Effector memory CD8-positive, alpha-beta T cell (primary cell): ENCODE results near the gene KIR3DL3.
"Not testable (repeated sequence)": the region's sequence is repeated elsewhere in the genome, so short reads cannot be mapped to it uniquely, and the experiment has no call there.

Experiments used
- ATAC-seq: fragments of 150-1000 bp; cut with Tn5 transposase; replicated peaks from 2 replicates; pipeline ENCODE4 v1.10.0; 2021; ENCODE audit warnings: mild to moderate bottlenecking, moderate library complexity
- DNase-seq, 3 experiments: peaks; one replicate each; pipeline ENCODE4 v3.0.0; 2021
- H3K27ac Mint-ChIP-seq, 2 donors: one replicate each; pipeline ENCODE4 v1.8.0; 2022; ENCODE audit warnings: mild to moderate bottlenecking in 2 of 2, mixed read lengths in 2 of 2, moderate library complexity in 2 of 2
- H3K27me3 Mint-ChIP-seq, 2 donors: one replicate each; pipeline ENCODE4 v1.8.0; 2022; ENCODE audit warnings: mixed read lengths in 2 of 2
- H3K36me3 Mint-ChIP-seq: one replicate; pipeline ENCODE4 v1.8.0; 2022; ENCODE audit warnings: mild to moderate bottlenecking, moderate library complexity, mixed read lengths; ENCODE audit not compliant: insufficient read depth
- H3K4me1 Mint-ChIP-seq, 2 donors: one replicate each; pipeline ENCODE4 v1.8.0; 2022; ENCODE audit warnings: low read depth in 2 of 2, mixed read lengths in 2 of 2
- H3K4me3 Mint-ChIP-seq, 2 donors: one replicate each; pipeline ENCODE4 v1.8.0; 2022; ENCODE audit warnings: mild to moderate bottlenecking in 2 of 2, mixed read lengths in 2 of 2, moderate library complexity in 2 of 2
- H3K9me3 Mint-ChIP-seq, 2 donors: one replicate each; pipeline ENCODE4 v1.8.0; 2022; ENCODE audit warnings: mixed read lengths in 2 of 2

KIR3DL3 gene

GRCh38 chr19:54707962-54708361 lies 16.3 kb upstream of the KIR3DL3 start:
- H3K4me3 Mint-ChIP-seq, result peak overlapping the region; percentile 22 to 55
- DNase-seq, result peak in 2 of 3 experiments; percentile 5 to 8
- H3K9me3 Mint-ChIP-seq, result no peaks in the 10 kb centered on the region
- no peak overlapping the region for H3K27ac Mint-ChIP-seq
- ATAC-seq, result peak; percentile 71
- peaks cover 25 to 28% of the 10 kb centered on the region in 2 donors for H3K4me1 Mint-ChIP-seq
- H3K27me3 Mint-ChIP-seq, result peaks cover 3 to 36% of the 10 kb centered on the region in 2 donors
- H3K36me3 Mint-ChIP-seq, result no peaks in the 10 kb centered on the region

DNA sequence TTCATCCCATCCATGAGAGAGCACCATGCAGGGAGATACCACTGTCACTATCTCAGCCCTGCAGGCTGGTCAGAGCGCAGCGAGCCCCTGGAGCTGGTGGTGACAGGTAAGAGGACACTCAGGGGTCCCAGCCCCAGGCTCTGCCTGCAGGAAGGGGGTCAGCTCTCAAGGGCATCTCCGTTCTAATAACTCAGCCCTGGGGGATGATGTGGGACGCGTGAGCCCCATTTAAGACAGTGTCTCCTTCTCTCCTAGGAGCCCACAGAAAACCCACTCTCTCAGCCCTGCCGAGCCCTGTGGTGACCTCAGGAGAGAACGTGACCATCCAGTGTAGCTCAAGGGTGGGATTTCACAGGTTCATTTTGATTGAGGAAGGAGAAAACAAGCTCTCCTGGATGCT lies 15.5 kb upstream of the KIR3DL3 start:
- DNase-seq (no peak), ATAC-seq (no peak)
- no peaks in the 10 kb centered on the region for H3K36me3 Mint-ChIP-seq
- peaks cover 25 to 26% of the 10 kb centered on the region in 2 donors for H3K4me1 Mint-ChIP-seq
- no peaks in the 10 kb centered on the region for H3K9me3 Mint-ChIP-seq
- peaks cover 10 to 44% of the 10 kb centered on the region in 2 donors for H3K27me3 Mint-ChIP-seq
- peak overlapping the region; percentile 25 to 27 for H3K4me3 Mint-ChIP-seq
- peak overlapping the region in 1 of 2 donors; percentile 55 for H3K27ac Mint-ChIP-seq

GRCh38 chr19:54709212-54709948 lies 14.9 kb upstream of the KIR3DL3 start:
- no peaks in the 10 kb centered on the region for H3K9me3 Mint-ChIP-seq
- H3K4me3 Mint-ChIP-seq, result peak overlapping the region; percentile 25 to 27
- no peak for DNase-seq
- H3K4me1 Mint-ChIP-seq, result peaks cover 25 to 26% of the 10 kb centered on the region in 2 donors
- ATAC-seq, result no peak
- H3K36me3 Mint-ChIP-seq, result no peaks in the 10 kb centered on the region
- H3K27ac Mint-ChIP-seq, result peak overlapping the region in 1 of 2 donors; percentile 55
- H3K27me3 Mint-ChIP-seq, result peaks cover 10 to 44% of the 10 kb centered on the region in 2 donors

GRCh38 chr19:54709956-54710355 lies 14.3 kb upstream of the KIR3DL3 start:
- H3K4me3 Mint-ChIP-seq, H3K36me3 Mint-ChIP-seq, DNase-seq, ATAC-seq, H3K9me3 Mint-ChIP-seq, H3K27ac Mint-ChIP-seq: not testable (repeated sequence)
- peaks cover 25 to 26% of the 10 kb centered on the region in 2 donors for H3K4me1 Mint-ChIP-seq
- H3K27me3 Mint-ChIP-seq, result peaks cover 10 to 38% of the 10 kb centered on the region in 2 donors

- Mint-ChIP-seq H3K4me3 (no peak overlapping the region), H3K27ac (no peak overlapping the region)
- no peak for ATAC-seq
Measured at GRCh38 chr19:54724644-54725043, 402 bp downstream of the KIR3DL3 start.

DNA sequence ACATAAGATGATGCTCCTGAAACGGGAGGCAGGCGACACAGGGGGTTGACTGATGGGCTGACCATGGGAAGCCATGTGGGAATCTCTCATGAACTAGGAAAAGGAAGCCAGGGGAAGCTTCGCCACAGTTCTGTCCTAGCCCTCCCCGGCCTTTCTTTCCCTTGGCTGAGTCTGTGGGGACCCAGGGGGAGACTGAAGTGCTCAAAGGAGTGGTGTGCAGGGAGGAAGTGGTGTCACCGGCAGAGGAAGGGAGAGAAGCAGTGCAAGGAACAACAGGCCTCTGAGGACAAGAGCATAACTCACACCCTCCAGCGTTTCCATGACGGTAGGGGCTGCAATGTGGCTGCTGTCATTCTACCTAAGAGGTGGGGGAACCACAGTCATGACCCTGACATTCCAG lies 1.1 kb downstream of the KIR3DL3 start:
- Mint-ChIP-seq H3K4me3 (no peak overlapping the region), H3K4me1 (no peaks in the 10 kb centered on the region), H3K27ac (no peak overlapping the region), H3K36me3 (no peaks in the 10 kb centered on the region), H3K27me3 (peaks cover 22% of the 10 kb centered on the region in 2 donors), H3K9me3 (peaks cover 7% of the 10 kb centered on the region in 2 donors)
- ATAC-seq (no peak), DNase-seq (no peak)

More at GRCh38 chr19:54724644-54725043, 402 bp downstream of the KIR3DL3 start:
- no peaks in the 10 kb centered on the region for H3K4me1 Mint-ChIP-seq
- peaks cover 22% of the 10 kb centered on the region in 2 donors for H3K27me3 Mint-ChIP-seq
- H3K36me3 Mint-ChIP-seq, result no peaks in the 10 kb centered on the region
- DNase-seq, result no peak
- peaks cover 7% of the 10 kb centered on the region in 2 donors for H3K9me3 Mint-ChIP-seq

DNA sequence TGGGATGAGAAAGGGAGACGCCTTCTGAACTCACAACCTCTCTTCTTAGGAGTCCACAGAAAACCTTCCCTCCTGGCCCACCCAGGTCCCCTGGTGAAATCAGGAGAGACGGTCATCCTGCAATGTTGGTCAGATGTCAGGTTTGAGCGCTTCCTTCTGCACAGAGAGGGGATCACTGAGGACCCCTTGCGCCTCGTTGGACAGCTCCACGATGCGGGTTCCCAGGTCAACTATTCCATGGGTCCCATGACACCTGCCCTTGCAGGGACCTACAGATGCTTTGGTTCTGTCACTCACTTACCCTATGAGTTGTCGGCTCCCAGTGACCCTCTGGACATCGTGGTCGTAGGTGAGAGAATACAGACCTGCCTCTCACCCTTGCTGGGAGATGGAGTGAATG lies 3.3 kb downstream of the KIR3DL3 start:
- ATAC-seq (no peak), DNase-seq (no peak)
- Mint-ChIP-seq H3K27me3 (peaks cover 35 to 36% of the 10 kb centered on the region in 2 donors), H3K4me1 (no peaks in the 10 kb centered on the region), H3K27ac (no peak overlapping the region), H3K36me3 (no peaks in the 10 kb centered on the region), H3K9me3 (peaks cover 4 to 7% of the 10 kb centered on the region in 2 donors), H3K4me3 (no peak overlapping the region)

GRCh38 chr19:54728167-54728566 lies 3.9 kb downstream of the KIR3DL3 start:
- Mint-ChIP-seq H3K27me3 (peaks cover 39 to 40% of the 10 kb centered on the region in 2 donors), H3K9me3 (peaks cover 4 to 7% of the 10 kb centered on the region in 2 donors), H3K4me1 (no peaks in the 10 kb centered on the region), H3K36me3 (no peaks in the 10 kb centered on the region), H3K4me3 (no peak overlapping the region), H3K27ac (no peak overlapping the region)
- no peak for DNase-seq
- no peak for ATAC-seq

- no peak overlapping the region for H3K4me3 Mint-ChIP-seq
- H3K27me3 Mint-ChIP-seq, result peaks cover 49 to 50% of the 10 kb centered on the region in 2 donors
- peaks cover 5 to 7% of the 10 kb centered on the region in 2 donors for H3K9me3 Mint-ChIP-seq
- ATAC-seq, result no peak
- H3K4me1 Mint-ChIP-seq, result no peaks in the 10 kb centered on the region
- H3K36me3 Mint-ChIP-seq, result no peaks in the 10 kb centered on the region
- DNase-seq, result no peak
- no peak overlapping the region for H3K27ac Mint-ChIP-seq
Measured at GRCh38 chr19:54729416-54730188, 5.4 kb downstream of the KIR3DL3 start.

DNA sequence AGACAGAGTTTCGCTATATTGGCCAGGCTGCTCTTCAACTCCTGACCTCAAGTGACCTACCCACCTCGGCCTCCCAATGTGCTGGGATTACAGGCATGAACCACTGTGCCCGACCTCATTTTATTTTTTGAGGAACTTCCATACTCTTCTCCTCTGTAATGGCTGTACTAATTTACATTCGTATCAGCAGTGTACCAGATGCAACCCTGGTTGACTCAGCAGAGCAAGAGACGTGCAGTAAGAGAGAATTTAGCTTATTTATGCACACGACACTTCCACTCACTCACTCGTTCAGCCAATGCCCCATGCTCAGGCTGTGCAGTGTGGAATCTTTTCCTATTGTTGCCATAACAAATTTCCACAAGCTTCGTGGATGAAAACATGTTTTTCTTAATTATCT lies 6.9 kb downstream of the KIR3DL3 start:
- Mint-ChIP-seq H3K4me1 (no peaks in the 10 kb centered on the region), H3K9me3 (peaks cover 2 to 7% of the 10 kb centered on the region in 2 donors), H3K4me3 (no peak overlapping the region), H3K36me3 (no peaks in the 10 kb centered on the region), H3K27ac (no peak overlapping the region), H3K27me3 (peaks cover 53 to 58% of the 10 kb centered on the region in 2 donors)
- ATAC-seq, result no peak
- DNase-seq, result no peak

DNA sequence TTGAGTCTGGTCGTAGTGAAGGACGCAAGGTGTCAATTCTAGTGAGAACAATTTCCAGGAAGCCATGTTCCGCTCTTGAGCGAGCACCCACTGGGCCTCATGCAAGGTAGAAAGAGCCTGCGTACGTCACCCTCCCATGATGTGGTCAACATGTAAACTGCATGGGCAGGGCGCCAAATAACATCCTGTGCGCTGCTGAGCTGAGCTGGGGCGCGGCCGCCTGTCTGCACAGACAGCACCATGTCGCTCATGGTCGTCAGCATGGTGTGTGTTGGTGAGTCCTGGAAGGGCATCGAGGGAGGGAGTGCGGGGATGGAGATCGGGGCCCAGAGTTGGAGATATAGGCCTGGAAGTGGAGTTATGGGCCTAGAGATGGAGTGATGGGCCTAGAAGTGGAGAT lies 14.1 kb downstream of the KIR3DL3 start, which contains the start of gene KIR2DL3:
KIR2DL3 (plus strand) TSS at position 208 of the 400 bp plus-strand sequence; CDS start at position 241, 33 bp downstream.
- not testable (repeated sequence) for H3K9me3 Mint-ChIP-seq, DNase-seq, ATAC-seq, H3K4me1 Mint-ChIP-seq, H3K36me3 Mint-ChIP-seq
- Mint-ChIP-seq H3K27ac (peak within 1 kb of the TSS; percentile 55 to 61), H3K27me3 (peaks cover 39 to 47% of the 10 kb centered on the region in 2 donors), H3K4me3 (peak within 1 kb of the TSS in 1 of 2 donors; percentile 46)

DNA sequence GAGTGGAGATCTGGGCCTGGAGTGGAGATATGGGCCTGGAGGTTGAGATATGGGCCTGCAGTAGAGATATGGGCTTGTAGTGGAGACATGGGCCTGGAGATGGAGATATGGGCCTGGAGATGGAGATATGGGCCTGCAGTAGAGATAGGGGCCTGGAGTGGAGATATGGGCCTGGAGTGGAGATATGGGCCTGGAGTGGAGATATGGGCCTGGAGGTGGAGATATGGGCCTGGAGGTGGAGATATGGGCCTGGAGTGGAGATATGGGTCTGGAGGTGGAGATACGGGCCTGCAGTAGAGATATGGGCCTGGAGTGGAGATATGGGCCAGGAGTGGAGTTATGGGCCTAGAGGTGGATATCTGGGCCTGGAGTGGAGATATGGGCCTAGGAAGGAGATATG lies 14.5 kb downstream of the KIR3DL3 start:
- Mint-ChIP-seq H3K4me3 (peak overlapping the region in 1 of 2 donors; percentile 46), H3K27me3 (peaks cover 41 to 47% of the 10 kb centered on the region in 2 donors), H3K36me3 (no peaks in the 10 kb centered on the region), H3K4me1 (no peaks in the 10 kb centered on the region), H3K9me3 (peaks cover 0 to 2% of the 10 kb centered on the region in 2 donors), H3K27ac (peak overlapping the region; percentile 55 to 61)
- ATAC-seq, result no peak
- no peak for DNase-seq

GRCh38 chr19:54739587-54740497 lies 15.6 kb downstream of the KIR3DL3 start:
- Mint-ChIP-seq H3K27me3 (peaks cover 36 to 37% of the 10 kb centered on the region in 2 donors), H3K9me3 (no peaks in the 10 kb centered on the region), H3K4me1 (no peaks in the 10 kb centered on the region), H3K36me3 (no peaks in the 10 kb centered on the region), H3K4me3 (no peak overlapping the region), H3K27ac (peak overlapping the region in 1 of 2 donors; percentile 5)
- no peak for DNase-seq
- no peak for ATAC-seq
